ENCODE measurements around the gene FBXO47. TPM values are rescaled to one million over a fixed set of nuclear protein-coding genes. Genes with fewer than 3 reads are reported as not detected.
A peak's percentile ranks its signal among the peaks of the same experiment; 100 is the strongest.

The FBXO47 gene
- total and polyA plus RNA-seq, 2 of the 13 experiments (the other 11 are each of a cell fraction or from before 2014, with no cell fraction given): not detected

GRCh38 chr17:38905375-38905774 is 61.8 kb downstream of the FBXO47 start:
- Histone ChIP-seq H2AFZ (ENCODE audit: low read length) (no peak overlapping the region), H3K27me3 (ENCODE audit: control insufficient read depth in 1 of 2, insufficient read depth in 2 of 2, low read length in 2 of 2) (no peaks in the 10 kb centered on the region), H3K27ac (ENCODE audit: extremely low read length, insufficient read depth, low read length) (no peak overlapping the region), H3K36me3 (replicated peaks in 1 of 2; ENCODE audit: control insufficient read depth in 1 of 2, insufficient read depth in 2 of 2, low read length in 2 of 2) (peaks cover 34 to 77% of the 10 kb centered on the region in 2 experiments), H4K20me1 (ENCODE audit: insufficient read depth, low read length) (peaks cover 11% of the 10 kb centered on the region), H3K79me2 (ENCODE audit: insufficient read depth, low read length) (peaks cover 3% of the 10 kb centered on the region), H3K4me3 (replicated peaks in 1 of 3; ENCODE audit: insufficient read depth in 1 of 3, low read depth in 2 of 3, low read length in 3 of 3) (no peak overlapping the region), H3K9me3 (ENCODE audit: low read length) (no peaks in the 10 kb centered on the region), H3K4me1 (ENCODE audit: insufficient read depth, low read length) (no peaks in the 10 kb centered on the region), H3K9ac (ENCODE audit: insufficient read depth, low read depth, low read length) (no peak overlapping the region), H3K4me2 (ENCODE audit: low read depth, low read length) (no peak overlapping the region)
- intact Hi-C loops (cut with micrococcal nuclease; ENCODE audit: unreplicated experiment) (no loop called here), in situ Hi-C loops (cut with HindIII; ENCODE audit: extremely low pct_ligation_motif_present, low pct_unique_long_range_greater_than_20kb) (no loop called here)
- ATAC-seq (no peak), FAIRE-seq (no peak), DNase-seq (ENCODE audit: low spot score) (no peak)
- ChIA-PET POLR2A (no interaction called here), CTCF (ENCODE audit: low intra/inter-chr PET ratio, low total read pairs) (no interaction called here)
- 97% methylated on average over 10 of the region's 10 CpGs for WGBS (ENCODE audit: low lambda C conversion rate)
- no peak for TF ChIP-seq CSRNP1 (CRISPR knock-in tag; IDR thresholded peaks at IDR 0.05)
- TF ChIP-seq ZBTB33 (CRISPR knock-in tag; IDR thresholded peaks at IDR 0.05): peak; percentile 22; the same call in 1 of the 2 replicates
- TF ChIP-seq CEBPB (IDR thresholded peaks at IDR 0.05; ENCODE audit: borderline replicate concordance, low read depth, low read length): 0 out of 2 replicates have a peak, but pooled peaks have one; percentile 2
- no peak for TF ChIP-seq MAFF (IDR thresholded peaks at IDR 0.05; ENCODE audit: low read depth, low read length)
- no TSS peak for BruUV-seq (replicated peaks)

GRCh38 chr17:38904892-38905291 is 62.3 kb downstream of the FBXO47 start:
- intact Hi-C loops (cut with micrococcal nuclease; ENCODE audit: unreplicated experiment): no loop called here
- ChIA-PET CTCF (ENCODE audit: low intra/inter-chr PET ratio, low total read pairs) (no interaction called here), POLR2A (interaction anchor here (1.3 to 1.7 kb wide), 2 partner anchors 10 to 33 kb away, joined by 5 read pairs; no protein-coding TSS in a partner anchor)
- Histone ChIP-seq H3K4me1 (ENCODE audit: insufficient read depth, low read length) (no peaks in the 10 kb centered on the region), H3K4me3 (replicated peaks in 1 of 3; ENCODE audit: insufficient read depth in 1 of 3, low read depth in 2 of 3, low read length in 3 of 3) (no peak overlapping the region), H3K9ac (ENCODE audit: insufficient read depth, low read depth, low read length) (no peak overlapping the region), H3K9me3 (ENCODE audit: low read length) (no peaks in the 10 kb centered on the region), H2AFZ (ENCODE audit: low read length) (no peak overlapping the region), H3K27ac (ENCODE audit: extremely low read length, insufficient read depth, low read length) (no peak overlapping the region), H3K79me2 (ENCODE audit: insufficient read depth, low read length) (peaks cover 3% of the 10 kb centered on the region), H4K20me1 (ENCODE audit: insufficient read depth, low read length) (peaks cover 11% of the 10 kb centered on the region), H3K36me3 (replicated peaks in 1 of 2; ENCODE audit: control insufficient read depth in 1 of 2, insufficient read depth in 2 of 2, low read length in 2 of 2) (peaks cover 34 to 72% of the 10 kb centered on the region in 2 experiments), H3K27me3 (ENCODE audit: control insufficient read depth in 1 of 2, insufficient read depth in 2 of 2, low read length in 2 of 2) (no peaks in the 10 kb centered on the region), H3K4me2 (ENCODE audit: low read depth, low read length) (no peak overlapping the region)
- no peak for TF ChIP-seq HNF4A (CRISPR knock-in tag; IDR thresholded peaks at IDR 0.05)
- no peak for TF ChIP-seq IRF2 (CRISPR knock-in tag; IDR thresholded peaks at IDR 0.05)
- TF ChIP-seq RCOR2 (CRISPR knock-in tag; IDR thresholded peaks at IDR 0.05): peak; percentile 45; the same call in 1 of the 2 replicates
- TF ChIP-seq RBM22 (optimal IDR thresholded peaks at IDR 0.05; ENCODE audit: low read length): peak; percentile 5
- TF ChIP-seq SP140L (CRISPR knock-in tag; IDR thresholded peaks at IDR 0.05; ENCODE audit: borderline replicate concordance): no peak
- TF ChIP-seq NFE2 (CRISPR knock-in tag; IDR thresholded peaks at IDR 0.05): no peak
- no peak for TF ChIP-seq ZBTB20 (CRISPR knock-in tag; IDR thresholded peaks at IDR 0.05; ENCODE audit: borderline replicate concordance, low read depth)
- no peak for TF ChIP-seq ZNF770 (CRISPR knock-in tag; IDR thresholded peaks at IDR 0.05)
- DNase-seq (ENCODE audit: low spot score) (no peak), FAIRE-seq (no peak), ATAC-seq (no peak)
- 100% methylated on average over 3 of the region's 3 CpGs for WGBS (ENCODE audit: low lambda C conversion rate)
- in situ Hi-C loops (cut with HindIII; ENCODE audit: extremely low pct_ligation_motif_present, low pct_unique_long_range_greater_than_20kb): no loop called here
- no TSS peak for BruUV-seq (replicated peaks)

Measured in HepG2 (cell line).